K562 (cell line): ENCODE data around the gene IKBKG.

ENCODE experiments used
- BRCA1 ChIP-seq, 2 experiments: fragments of 450-650 bp in 1 of 2; sonication (generic) in 1 of 2; formaldehyde crosslinking in 1 of 2; IDR thresholded peaks; 2 replicates each; pipeline versions ENCODE4 v1.5.0 to v1.6.1; 2017 to 2020; ENCODE audit warnings: mild to moderate bottlenecking in 1 of 2, missing genetic modification reagents in 1 of 2
- CREM ChIP-seq: IDR thresholded peaks from 2 replicates; pipeline ENCODE4 v1.6.1; 2014; ENCODE audit warnings: antibody characterized with exemption, low read depth
- POLR2A ChIP-seq: fragments of 450-650 bp; conservative IDR thresholded peaks from 2 replicates; pipeline ENCODE4 v1.6.1; 2016
- PURB ChIP-seq: sonication (generic); formaldehyde crosslinking; IDR thresholded peaks from 2 replicates; pipeline ENCODE4 v1.9.0; 2021; ENCODE audit warnings: low read depth, mild to moderate bottlenecking, missing genetic modification reagents
- RFX5 ChIP-seq: IDR thresholded peaks from 2 replicates; pipeline ENCODE4 v1.6.1; 2011; ENCODE audit warnings: low read depth, mild to moderate bottlenecking, improper control_type of control experiment, low read length
- XRCC5 ChIP-seq: fragments of 200-400 bp; formaldehyde crosslinking; IDR thresholded peaks from 2 replicates; pipeline ENCODE4 v1.6.1; 2017; ENCODE audit warnings: low read depth, mild to moderate bottlenecking, low read length
- ZZZ3 ChIP-seq: fragments of 450-650 bp; IDR thresholded peaks from 2 replicates; pipeline ENCODE4 v1.6.1; 2016; ENCODE audit warnings: antibody characterized with exemption, mild to moderate bottlenecking, moderate library complexity
- TF ChIP-seq, protein P1 (sequence below), 3 experiments: IDR thresholded peaks in 2 of 3; conservative IDR thresholded peaks in 1 of 3; 2 replicates each; pipeline ENCODE4 v1.5.1; 2011 to 2012; ENCODE audit warnings: low read length in 3 of 3, mild to moderate bottlenecking in 3 of 3, control low read depth in 2 of 3, improper control_type of control experiment in 1 of 3, inconsistent platforms in 1 of 3, low read depth in 1 of 3, mixed read lengths in 1 of 3, moderate library complexity in 1 of 3; ENCODE audit not compliant: insufficient read depth in 2 of 3
- TF ChIP-seq, protein P2 (sequence below): fragments of 450-650 bp; formaldehyde crosslinking; IDR thresholded peaks from 2 replicates; pipeline ENCODE4 v1.4.0; 2022; ENCODE audit warnings: missing genetic modification characterization

- TF ChIP-seq XRCC5 (no peak), PURB (CRISPR knock-in tag) (no peak), RFX5 (no peak), BRCA1 (IDR thresholded peaks at IDR 0.05) (no peak), BRCA1 (CRISPR knock-in tag; IDR thresholded peaks at IDR 0.05) (no peak), ZZZ3 (no peak), CREM (no peak), POLR2A (no peak)
- TF ChIP-seq, protein P1, sequence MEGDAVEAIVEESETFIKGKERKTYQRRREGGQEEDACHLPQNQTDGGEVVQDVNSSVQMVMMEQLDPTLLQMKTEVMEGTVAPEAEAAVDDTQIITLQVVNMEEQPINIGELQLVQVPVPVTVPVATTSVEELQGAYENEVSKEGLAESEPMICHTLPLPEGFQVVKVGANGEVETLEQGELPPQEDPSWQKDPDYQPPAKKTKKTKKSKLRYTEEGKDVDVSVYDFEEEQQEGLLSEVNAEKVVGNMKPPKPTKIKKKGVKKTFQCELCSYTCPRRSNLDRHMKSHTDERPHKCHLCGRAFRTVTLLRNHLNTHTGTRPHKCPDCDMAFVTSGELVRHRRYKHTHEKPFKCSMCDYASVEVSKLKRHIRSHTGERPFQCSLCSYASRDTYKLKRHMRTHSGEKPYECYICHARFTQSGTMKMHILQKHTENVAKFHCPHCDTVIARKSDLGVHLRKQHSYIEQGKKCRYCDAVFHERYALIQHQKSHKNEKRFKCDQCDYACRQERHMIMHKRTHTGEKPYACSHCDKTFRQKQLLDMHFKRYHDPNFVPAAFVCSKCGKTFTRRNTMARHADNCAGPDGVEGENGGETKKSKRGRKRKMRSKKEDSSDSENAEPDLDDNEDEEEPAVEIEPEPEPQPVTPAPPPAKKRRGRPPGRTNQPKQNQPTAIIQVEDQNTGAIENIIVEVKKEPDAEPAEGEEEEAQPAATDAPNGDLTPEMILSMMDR (IDR thresholded peaks at IDR 0.05 in 2 of 3, conservative IDR thresholded peaks at IDR 0.05 in 1 of 3; ENCODE audit: insufficient read depth in 2 of 3, low read depth in 1 of 3, low read length in 3 of 3): no peak
- TF ChIP-seq, protein P2, sequence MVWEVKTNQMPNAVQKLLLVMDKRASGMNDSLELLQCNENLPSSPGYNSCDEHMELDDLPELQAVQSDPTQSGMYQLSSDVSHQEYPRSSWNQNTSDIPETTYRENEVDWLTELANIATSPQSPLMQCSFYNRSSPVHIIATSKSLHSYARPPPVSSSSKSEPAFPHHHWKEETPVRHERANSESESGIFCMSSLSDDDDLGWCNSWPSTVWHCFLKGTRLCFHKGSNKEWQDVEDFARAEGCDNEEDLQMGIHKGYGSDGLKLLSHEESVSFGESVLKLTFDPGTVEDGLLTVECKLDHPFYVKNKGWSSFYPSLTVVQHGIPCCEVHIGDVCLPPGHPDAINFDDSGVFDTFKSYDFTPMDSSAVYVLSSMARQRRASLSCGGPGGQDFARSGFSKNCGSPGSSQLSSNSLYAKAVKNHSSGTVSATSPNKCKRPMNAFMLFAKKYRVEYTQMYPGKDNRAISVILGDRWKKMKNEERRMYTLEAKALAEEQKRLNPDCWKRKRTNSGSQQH (CRISPR knock-in tag): no peak
These were observed 33.7 kb upstream of the IKBKG start for GRCh38 chrX:154513716-154514115.
